Endothelial cell of umbilical vein (primary cell): ENCODE measurements around the gene FERMT2. TPM values are rescaled to one million over a fixed set of nuclear protein-coding genes. Genes with fewer than 3 reads are reported as not detected.

Source experiments
- BruUV-seq: library from RNA; stranded (reverse); fragments of 400-500 nt; replicated peaks from 2 replicates; lab custom pipeline; 2021; lab: Mats Ljungman, UMichigan
- CTCF ChIA-PET: fragments of 300-600, 350-600 bp; sonication (Branson Sonifier 250); formaldehyde crosslinking; loops from one replicate; lab custom pipeline; 2021; ENCODE audit warnings: antibody characterized with exemption, inconsistent platforms; lab: Charles Lee
- POLR2A ChIA-PET: fragments of 300-600, 350-600 bp; sonication (Branson Sonifier 250); formaldehyde crosslinking; loops from one replicate; lab custom pipeline; 2021; ENCODE audit warnings: antibody characterized with exemption, inconsistent platforms; lab: Charles Lee
- DNase-seq: peaks from one replicate; pipeline ENCODE4 v3.0.0-alpha.2; 2011; ENCODE audit warnings: low read depth, low spot score
- FAIRE-seq: peaks from 2 replicates; lab custom pipeline; 2011; peaks lifted over from hg19 to GRCh38; lab: Jason Lieb, UNC
- H2AFZ ChIP-seq: 2 replicates; pipeline ENCODE4 v1.6.0; 2012; ENCODE audit warnings: low read depth, low read length, control low read depth, inconsistent platforms
- H3K27ac ChIP-seq: 2 replicates; pipeline ENCODE4 v1.5.1; 2011; ENCODE audit warnings: low read depth, mild to moderate bottlenecking, control low read depth, low read length, moderate library complexity; ENCODE audit not compliant: insufficient read depth
- H3K27me3 ChIP-seq, 2 experiments: 2 replicates each; pipeline versions ENCODE4 v1.6.0 to v1.6.1; 2011; ENCODE audit warnings: low read length in 2 of 2, mixed read lengths in 1 of 2; ENCODE audit not compliant: control insufficient read depth in 2 of 2, insufficient read depth in 2 of 2
- H3K36me3 ChIP-seq, 2 experiments: 2 replicates in 1 of 2; 3 replicates in 1 of 2; pipeline ENCODE4 v1.5.1; 2011; ENCODE audit warnings: low read length in 2 of 2, mild to moderate bottlenecking in 1 of 2, moderate library complexity in 1 of 2; ENCODE audit not compliant: control insufficient read depth in 2 of 2, insufficient read depth in 2 of 2; ENCODE audit errors: extremely low read depth in 1 of 2
- H3K4me1 ChIP-seq: 3 replicates; pipeline ENCODE4 v1.5.1; 2011; ENCODE audit warnings: mild to moderate bottlenecking, low read length; ENCODE audit not compliant: control insufficient read depth, insufficient read depth; ENCODE audit errors: extremely low read depth
- H3K4me2 ChIP-seq: 2 replicates; pipeline ENCODE4 v1.6.1; 2011; ENCODE audit warnings: low read length, control low read depth, mixed read lengths; ENCODE audit not compliant: insufficient read depth
- H3K4me3 ChIP-seq, 3 experiments: fragments of 200-600 bp in 1 of 3; sonication (generic), shearing (Covaris generic) in 1 of 3; replicated peaks in 1 of 3; 2 replicates each; pipeline ENCODE4 v1.5.1; 2011 to 2016; ENCODE audit warnings: control low read depth in 3 of 3, low read length in 3 of 3, mild to moderate bottlenecking in 2 of 3, inconsistent platforms in 1 of 3, low read depth in 1 of 3, moderate library complexity in 1 of 3; ENCODE audit not compliant: insufficient read depth in 1 of 3
- H3K79me2 ChIP-seq: 2 replicates; pipeline ENCODE4 v1.6.0; 2012; ENCODE audit warnings: low read length, inconsistent platforms; ENCODE audit not compliant: control insufficient read depth, insufficient read depth
- H3K9ac ChIP-seq: replicated peaks from 2 replicates; pipeline ENCODE3; 2011; ENCODE audit warnings: low read length, control low read depth; ENCODE audit not compliant: insufficient read depth; ENCODE audit errors: extremely low read depth
- H3K9me1 ChIP-seq: replicated peaks from 3 replicates; pipeline ENCODE4 v1.6.0; 2011; ENCODE audit warnings: mild to moderate bottlenecking, low read length; ENCODE audit not compliant: control insufficient read depth, insufficient read depth; ENCODE audit errors: extremely low read depth
- H3K9me3 ChIP-seq: replicated peaks from 2 replicates; pipeline ENCODE4 v1.5.1; 2012; ENCODE audit warnings: low read length, inconsistent platforms; ENCODE audit not compliant: control insufficient read depth, insufficient read depth
- H4K20me1 ChIP-seq: replicated peaks from 2 replicates; pipeline ENCODE3; 2011; ENCODE audit warnings: mild to moderate bottlenecking, low read length; ENCODE audit not compliant: control insufficient read depth, insufficient read depth; ENCODE audit errors: extremely low read depth
- CTCF ChIP-seq, 2 donors: IDR thresholded peaks; 1 replicate in 1 of 2; 2 replicates in 1 of 2; pipeline ENCODE4 v1.5.1; 2011; ENCODE audit warnings: low read length in 2 of 2, mild to moderate bottlenecking in 2 of 2, moderate library complexity in 2 of 2, control low read depth in 1 of 2, inconsistent platforms in 1 of 2, low read depth in 1 of 2; ENCODE audit not compliant: insufficient read depth in 1 of 2; ENCODE audit errors: extremely low read depth in 1 of 2
- EZH2 ChIP-seq: IDR thresholded peaks from 2 replicates; pipeline ENCODE4 v1.6.1; 2012; ENCODE audit warnings: borderline replicate concordance, low read depth, mild to moderate bottlenecking, moderate library complexity, low read length, inconsistent platforms; ENCODE audit not compliant: severe bottlenecking
- FOS ChIP-seq: IDR thresholded peaks from 2 replicates; pipeline ENCODE4 v1.6.1; 2011; ENCODE audit warnings: mild to moderate bottlenecking, low read length, moderate library complexity, borderline replicate concordance; ENCODE audit not compliant: insufficient read depth
- GATA2 ChIP-seq: IDR thresholded peaks from 2 replicates; pipeline ENCODE4 v1.7.0; 2011; ENCODE audit warnings: low read depth, mild to moderate bottlenecking, moderate library complexity, mixed read lengths, low read length; ENCODE audit not compliant: insufficient read length, insufficient read depth
- JUN ChIP-seq: IDR thresholded peaks from 2 replicates; pipeline ENCODE4 v1.6.1; 2011; ENCODE audit warnings: borderline replicate concordance, low read depth; ENCODE audit not compliant: insufficient read length, insufficient read depth
- MAX ChIP-seq: IDR thresholded peaks from 2 replicates; pipeline ENCODE4 v1.6.1; 2011; ENCODE audit not compliant: insufficient read depth, insufficient read length
- MYC ChIP-seq: IDR thresholded peaks from one replicate; pipeline ENCODE4 v1.6.1; 2011; ENCODE audit warnings: mild to moderate bottlenecking, low read depth, low read length
- POLR2A ChIP-seq: IDR thresholded peaks from 2 replicates; pipeline ENCODE4 v1.6.1; 2012; ENCODE audit warnings: low read depth, mild to moderate bottlenecking, control low read depth, low read length
- POLR2AphosphoS5 ChIP-seq: IDR thresholded peaks from 2 replicates; pipeline ENCODE4 v1.6.1; 2012; ENCODE audit warnings: low read depth, mild to moderate bottlenecking, control low read depth, low read length, moderate library complexity; ENCODE audit not compliant: insufficient read depth
- dilution Hi-C: fragments of 300-500 bp; cut with MboI; formaldehyde crosslinking; loops from one replicate; pipeline ENCODE4 v1.15.0; 2019; ENCODE audit warnings: low sequenced_read_pairs; ENCODE audit not compliant: extremely low pct_ligation_motif_present
- intact Hi-C: fragments of 100-400 bp; cut with micrococcal nuclease; formaldehyde crosslinking; loops from one replicate; pipeline ENCODE4 v1.10.0; 2022
- polyA plus RNA-seq, 4 experiments: library from polyadenylated mRNA; depleted of rRNA in 3 of 4; stranded (reverse) in 3 of 4; unstranded in 1 of 4; fragments of >200 nt; gene quantifications; 2 replicates each; pipeline versions ENCODE4 v1.2.1 to v1.2.3, GENCODE V29; 2011 to 2012; ENCODE audit warnings: missing spikeins in 1 of 4
- total RNA-seq: library from RNA; stranded (reverse); gene quantifications from 2 replicates; pipeline ENCODE4 v1.2.3, GENCODE V29; 2021

Gene FERMT2
- total and polyA plus RNA-seq, 2 donors (not counting 3 experiments of a cell fraction or from before 2014, with no cell fraction given), result 58.7 to 108 TPM

GRCh38 chr14:52992236-52992870, 41.5 kb upstream of the FERMT2 start:
- FAIRE-seq (no peak), DNase-seq (no peak)
- Histone ChIP-seq H3K9me1 (no peaks in the 10 kb centered on the region), H3K27ac (no peak overlapping the region), H2AFZ (no peak overlapping the region), H3K4me2 (no peak overlapping the region), H3K9ac (no peak overlapping the region), H3K9me3 (no peaks in the 10 kb centered on the region), H3K36me3 (no peaks in the 10 kb centered on the region), H3K4me3 (no peak overlapping the region), H3K79me2 (no peaks in the 10 kb centered on the region), H3K27me3 (peaks cover 0 to 1% of the 10 kb centered on the region in 2 experiments), H3K4me1 (no peaks in the 10 kb centered on the region), H4K20me1 (no peaks in the 10 kb centered on the region)
- dilution Hi-C loops, result no loop called here
- intact Hi-C loops, result no loop called here
- no peak for TF ChIP-seq JUN
- ChIA-PET POLR2A (no interaction called here), CTCF (interaction anchor here (1.4 kb wide), 1 partner anchor 10 kb away, joined by 6 read pairs; no protein-coding TSS in a partner anchor)
- BruUV-seq, result no TSS peak

GRCh38 chr14:52988139-52988538, 37.3 kb upstream of the FERMT2 start:
- dilution Hi-C loops, result no loop called here
- DNase-seq, result no peak
- CTCF ChIA-PET, result no interaction called here

More at GRCh38 chr14:52988139-52988538, 37.3 kb upstream of the FERMT2 start:
- Histone ChIP-seq H3K9me3 (no peaks in the 10 kb centered on the region), H2AFZ (no peak overlapping the region), H3K4me3 (no peak overlapping the region), H3K36me3 (no peaks in the 10 kb centered on the region), H3K4me2 (no peak overlapping the region), H4K20me1 (no peaks in the 10 kb centered on the region), H3K4me1 (no peaks in the 10 kb centered on the region), H3K9ac (no peak overlapping the region), H3K9me1 (no peaks in the 10 kb centered on the region), H3K27me3 (peaks cover 0 to 3% of the 10 kb centered on the region in 2 experiments), H3K27ac (no peak overlapping the region), H3K79me2 (no peaks in the 10 kb centered on the region)
- no peak for FAIRE-seq
- intact Hi-C loops, result no loop called here
- POLR2A ChIA-PET, result no interaction called here
- no TSS peak for BruUV-seq
- TF ChIP-seq GATA2 (no peak), FOS (no peak), JUN (no peak), POLR2A (no peak), CTCF (IDR thresholded peaks at IDR 0.05; ENCODE audit: extremely low read depth in 1 of 2, insufficient read depth in 1 of 2, low read depth in 1 of 2, low read length in 2 of 2) (no peak), MYC (no peak), POLR2AphosphoS5 (no peak), EZH2 (no peak), MAX (no peak)
